Stimulated activated CD8-positive, alpha-beta memory T cell treated with anti-CD3 and anti-CD28 coated beads, Interleukin-4, amount 100 ng/mL, for 1 hour (primary cell): ENCODE data around the gene SIX2.

Source experiments
- DNase-seq, 2 donors: peaks; one replicate each; pipeline ENCODE4 v3.0.0-alpha.2; 2020; ENCODE audit warnings: low read depth in 2 of 2, low spot score in 1 of 2

SIX2 gene

DNA sequence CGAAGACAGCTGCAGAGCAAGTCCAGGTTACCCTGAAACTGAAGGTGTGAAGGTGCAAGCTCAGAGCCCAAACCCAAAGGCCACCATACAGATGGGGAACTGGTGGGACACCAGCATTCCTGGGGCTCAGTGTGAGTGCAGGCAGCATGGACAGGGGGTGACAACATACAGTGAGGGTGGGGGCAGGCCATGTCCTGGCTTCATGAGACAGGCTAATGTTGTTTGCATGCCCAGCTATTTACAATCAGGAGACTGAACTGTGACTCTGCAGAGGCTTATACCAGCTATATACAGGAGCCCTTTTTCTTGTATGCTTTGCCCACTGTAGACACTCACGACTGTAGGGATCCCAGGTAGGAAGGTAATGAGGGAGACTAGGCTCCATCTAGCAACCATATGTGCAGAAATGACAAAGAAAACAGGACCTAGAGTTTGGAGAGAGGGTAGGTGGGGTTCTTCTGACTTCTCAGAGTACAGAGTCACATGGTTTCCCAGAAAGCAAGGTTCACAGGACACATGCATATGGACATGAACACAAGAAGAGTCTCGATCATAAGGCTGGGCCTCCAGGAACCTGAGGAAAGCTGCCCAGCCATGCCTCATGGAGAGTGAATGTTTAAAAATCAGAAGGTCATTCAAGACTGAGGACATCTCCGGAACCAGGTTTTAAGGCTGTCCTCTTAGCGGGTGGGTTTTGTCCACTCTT lies 41.4 kb downstream of the SIX2 start:
- no peak for DNase-seq

DNA sequence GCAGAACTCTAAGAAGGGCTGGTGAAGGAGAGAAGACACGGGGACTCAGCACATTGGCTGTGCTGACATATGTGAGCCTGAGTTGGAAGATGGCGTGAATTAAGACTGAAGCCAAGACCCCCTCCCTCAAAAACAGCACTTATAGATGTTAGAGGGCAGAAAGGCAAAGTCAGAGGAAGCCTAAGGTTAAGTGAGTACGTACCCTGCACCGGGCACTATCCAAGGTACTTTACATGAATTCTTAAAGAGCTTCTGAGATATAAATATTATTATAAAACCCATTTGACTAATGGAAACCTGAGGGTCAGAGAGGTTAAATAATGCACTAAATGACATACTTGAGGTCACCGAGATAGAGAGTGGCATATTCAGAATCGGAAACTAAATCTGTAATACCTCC lies 42.2 kb downstream of the SIX2 start:
- no peak for DNase-seq

DNA sequence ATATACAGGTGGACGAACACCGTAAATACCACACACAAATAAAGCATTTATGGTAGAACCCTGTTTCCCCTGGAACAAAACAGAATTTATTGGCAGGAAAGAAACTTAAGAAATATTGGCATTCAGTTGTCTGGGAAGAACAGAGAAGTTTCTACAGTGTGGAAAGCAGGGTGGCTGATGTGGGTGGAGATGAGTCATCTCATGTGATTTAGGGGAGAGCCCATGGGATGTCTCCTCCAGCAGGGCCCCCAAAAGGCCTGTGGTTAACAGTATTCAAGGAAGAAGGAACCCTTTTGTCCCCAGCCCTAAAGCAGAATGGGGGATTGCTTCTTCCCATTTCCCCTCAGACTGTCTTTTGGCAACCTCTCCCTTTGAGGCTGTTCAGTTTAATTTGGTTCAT lies 43.6 kb downstream of the SIX2 start:
- DNase-seq: no peak

DNA sequence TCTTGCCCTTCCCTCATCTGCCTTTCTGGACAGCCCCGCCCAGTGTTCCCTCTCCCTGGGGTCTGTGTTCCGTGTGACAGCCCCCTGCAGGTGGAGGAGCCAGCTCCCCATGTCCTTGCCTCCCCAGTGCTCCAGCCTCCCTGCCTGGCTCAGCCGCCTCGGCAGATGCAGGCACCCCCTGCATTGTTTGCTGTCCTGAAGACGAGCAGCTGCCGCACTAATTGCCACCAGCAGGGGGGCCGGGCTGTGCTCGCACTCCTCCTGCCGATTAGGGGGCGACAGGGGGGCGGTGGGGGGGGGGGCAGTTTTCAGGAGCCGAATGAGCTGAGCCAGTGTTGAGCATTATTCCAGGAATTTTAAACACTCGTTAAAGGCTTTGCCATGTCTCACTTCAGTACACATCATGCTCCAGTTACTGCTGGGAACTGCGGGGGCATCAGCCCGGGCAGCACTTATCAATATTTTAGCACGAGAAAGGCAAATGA lies 44.5 kb downstream of the SIX2 start:
- no peak for DNase-seq

DNA sequence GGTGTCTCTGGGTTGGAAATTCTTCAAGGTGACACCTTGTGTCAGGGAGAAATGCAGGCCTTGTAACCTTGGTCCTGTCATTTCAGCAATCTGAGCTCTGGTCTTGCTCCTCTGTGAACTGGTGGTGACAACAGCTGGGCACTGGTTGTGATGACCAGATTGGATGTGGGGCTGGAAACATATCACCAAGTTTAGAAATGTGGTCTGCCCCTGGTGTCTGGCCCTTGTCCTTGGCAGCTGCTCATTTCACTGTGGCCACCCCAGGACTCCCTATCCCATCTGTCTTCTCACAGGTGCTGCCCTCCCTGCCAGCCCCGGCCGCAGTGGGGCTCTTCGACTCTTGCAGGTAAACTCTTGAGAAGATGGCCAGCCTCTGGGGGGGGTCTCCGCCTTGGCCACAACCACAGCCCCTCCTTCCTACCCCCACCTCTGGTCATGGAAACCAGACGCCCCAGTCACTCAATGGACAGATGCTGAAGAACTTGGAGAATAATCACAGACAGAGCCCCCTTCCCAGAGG lies 47.0 kb downstream of the SIX2 start:
- DNase-seq: no peak

DNA sequence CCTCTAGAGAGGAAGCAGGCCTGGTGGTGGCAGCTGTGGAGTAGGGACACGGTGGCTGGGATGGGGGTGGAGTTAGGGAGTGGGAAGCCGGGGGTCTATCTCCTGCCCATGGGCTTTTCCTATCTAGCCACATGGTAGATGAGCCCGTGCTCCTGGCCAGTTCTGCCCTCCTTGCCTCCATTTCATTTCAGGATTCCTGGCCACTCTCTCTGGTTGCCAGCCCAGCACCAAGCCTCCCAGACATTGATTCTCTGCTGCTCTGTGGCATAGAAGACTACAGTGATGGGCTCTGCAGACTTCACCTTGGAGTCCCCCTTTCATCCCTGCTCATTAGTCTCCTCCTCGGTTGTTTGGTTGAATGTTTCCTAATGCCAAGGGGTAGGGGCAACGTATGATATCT lies 48.4 kb downstream of the SIX2 start:
- DNase-seq: no peak

DNA sequence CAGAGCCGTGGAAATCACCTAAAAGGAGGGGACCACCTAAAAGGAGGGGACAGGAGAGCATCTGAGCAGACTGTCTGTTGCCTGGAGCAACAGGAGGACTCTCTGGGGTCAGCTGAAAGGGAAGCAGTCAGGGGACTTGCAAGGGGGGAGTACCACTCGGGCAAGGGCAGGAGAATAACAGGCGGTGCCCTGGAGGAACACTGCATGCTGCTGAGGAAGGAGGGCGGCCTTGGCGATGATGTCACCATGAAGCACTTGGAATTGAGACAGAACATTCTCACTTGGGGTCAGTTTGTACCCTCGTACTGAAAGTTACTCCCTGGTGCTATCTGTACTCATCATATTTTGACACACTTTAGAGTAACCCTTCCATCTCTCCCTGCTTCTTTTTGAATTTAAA lies 49.4 kb downstream of the SIX2 start:
- DNase-seq: no peak

DNA sequence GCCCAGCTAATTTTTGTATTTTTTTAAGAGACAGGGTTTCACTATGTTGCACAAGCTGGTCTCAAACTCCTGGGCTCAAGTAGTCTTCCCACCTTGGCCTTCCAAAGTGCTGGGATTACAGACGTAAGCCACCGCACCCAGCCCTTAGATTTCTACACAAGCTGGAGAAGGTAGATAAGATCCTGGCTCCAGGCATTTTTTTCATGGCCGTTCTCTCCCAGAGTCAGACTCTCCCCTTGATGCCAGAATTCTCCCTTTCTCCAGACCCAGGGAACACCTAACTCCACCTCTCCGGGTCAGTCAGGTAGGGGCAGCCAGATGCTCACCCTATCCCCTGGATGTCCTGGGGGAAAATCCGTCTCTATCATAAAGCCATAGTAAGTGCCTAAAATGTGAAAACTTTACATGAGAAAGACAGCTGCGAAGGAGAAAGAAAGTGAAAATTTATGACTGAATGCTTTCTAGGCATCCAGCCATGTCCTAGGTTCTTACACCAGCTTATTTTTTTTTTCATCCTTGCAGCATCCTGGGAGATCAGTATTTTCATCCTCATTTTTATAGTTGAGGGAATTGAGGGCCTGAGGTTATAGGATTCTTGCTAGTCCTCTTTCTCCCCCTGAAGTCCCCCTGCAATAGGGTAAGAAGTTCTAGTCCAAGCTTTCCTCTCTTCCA lies 51.5 kb downstream of the SIX2 start:
- no peak for DNase-seq

DNA sequence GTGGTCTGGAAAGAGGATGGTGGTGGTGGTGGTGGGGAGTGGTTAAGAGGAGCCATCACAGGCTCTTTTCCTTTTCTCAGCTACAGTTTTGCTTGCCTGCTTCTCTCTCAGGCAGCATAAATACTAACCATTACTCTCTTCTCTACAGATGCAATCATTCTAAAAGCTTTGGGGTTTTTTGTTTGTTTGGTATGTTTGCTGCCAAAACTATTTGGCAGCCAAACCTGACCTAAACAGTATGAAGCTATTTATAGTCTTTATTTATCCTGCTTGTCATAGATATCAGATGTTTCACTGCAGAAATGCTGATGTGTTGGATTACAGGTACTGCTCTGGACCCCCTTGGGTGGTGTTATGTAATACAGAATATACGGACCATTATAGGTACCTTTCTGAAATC lies 52.4 kb downstream of the SIX2 start:
- no peak for DNase-seq

DNA sequence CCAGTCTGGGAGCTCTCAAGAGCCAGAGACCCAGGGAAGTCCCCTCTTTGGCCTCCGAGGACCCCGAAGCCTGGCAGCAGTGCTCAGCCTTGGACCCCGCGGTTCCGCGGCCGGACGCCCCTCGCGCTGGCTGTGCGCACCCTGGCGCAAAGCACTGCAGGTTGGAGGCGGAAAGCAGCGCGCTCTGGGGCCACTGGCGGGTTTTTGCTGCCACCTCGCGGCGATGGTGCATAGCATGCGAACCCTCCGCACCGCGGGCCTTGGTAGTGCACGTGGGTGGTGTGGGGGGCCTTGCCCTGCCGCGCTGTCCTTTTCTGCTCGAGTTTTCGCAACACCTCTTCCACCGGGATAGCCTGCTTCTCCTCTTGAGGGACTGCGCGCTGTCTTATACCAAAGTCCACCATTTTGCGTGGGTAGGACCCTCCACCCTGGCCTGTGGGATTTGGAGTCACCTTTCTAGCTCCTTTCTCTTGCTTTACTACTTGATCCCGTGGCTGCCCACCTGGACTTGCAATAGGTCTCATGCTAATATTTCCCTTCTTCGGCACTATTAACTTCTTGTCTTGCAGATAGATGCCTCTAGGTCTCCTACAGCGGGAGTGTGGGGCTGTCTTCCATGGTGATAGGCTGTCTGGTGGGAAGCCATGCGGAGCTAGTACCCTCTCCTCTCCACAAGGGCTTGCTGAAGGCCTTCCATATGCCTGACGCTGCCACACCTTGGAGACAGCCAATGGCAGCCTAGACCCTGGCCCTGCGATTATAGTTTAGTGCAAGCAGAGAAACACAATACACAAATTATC lies 53.5 kb downstream of the SIX2 start:
- peak; percentile 22 to 52 for DNase-seq
